IMR-90 (cell line): ENCODE measurements around the gene SERINC3. TPM values are rescaled to one million over a fixed set of nuclear protein-coding genes. Genes with fewer than 3 reads are reported as not detected.

Source experiments
- ATAC-seq: fragments of 200-7000 bp; cut with Tn5 transposase; 2 replicates; pipeline ENCODE4 v1.9.1; 2020; ENCODE audit warnings: low read depth, mild to moderate bottlenecking, moderate library complexity
- BruUV-seq: library from RNA; stranded (reverse); fragments of 400-500 nt; replicated peaks from 2 replicates; lab custom pipeline; 2021; lab: Mats Ljungman, UMichigan
- CTCF ChIA-PET: fragments of 300-600 bp; formaldehyde crosslinking; extraction: SDS; loops from one replicate; lab custom pipeline; 2021; ENCODE audit warnings: antibody characterized with exemption; lab: Yijun Ruan, JAX
- POLR2A ChIA-PET: fragments of 300-600 bp; sonication (Branson Sonifier 250); formaldehyde crosslinking; loops from one replicate; lab custom pipeline; 2022; ENCODE audit warnings: antibody characterized with exemption; ENCODE audit not compliant: unreplicated experiment; lab: Charles Lee
- DNase-seq: peaks from one replicate; pipeline ENCODE4 v3.0.0; 2013
- H2AFZ ChIP-seq: replicated peaks from 2 replicates; pipeline ENCODE3; 2013; ENCODE audit warnings: low read length, mild to moderate bottlenecking; ENCODE audit not compliant: poor library complexity
- H2AK5ac ChIP-seq: 2 replicates; pipeline ENCODE4 v1.6.1; 2013; ENCODE audit warnings: low read depth, low read length, inconsistent platforms
- H2AK9ac ChIP-seq: replicated peaks from 2 replicates; pipeline ENCODE3; 2013; ENCODE audit warnings: mild to moderate bottlenecking, low read depth, low read length, moderate library complexity; ENCODE audit not compliant: poor library complexity
- H2BK120ac ChIP-seq: 2 replicates; pipeline ENCODE4 v1.6.1; 2013; ENCODE audit warnings: low read depth, low read length, inconsistent platforms
- H2BK15ac ChIP-seq: 3 replicates; pipeline ENCODE4 v1.6.1; 2013; ENCODE audit warnings: low read depth, low read length, inconsistent platforms
- H2BK20ac ChIP-seq: 2 replicates; pipeline ENCODE4 v1.6.1; 2013; ENCODE audit warnings: low read depth, mild to moderate bottlenecking, inconsistent platforms, low read length, moderate library complexity
- H2BK5ac ChIP-seq: 2 replicates; pipeline ENCODE4 v1.6.1; 2013; ENCODE audit warnings: mild to moderate bottlenecking, low read depth, low read length, inconsistent platforms; ENCODE audit not compliant: poor library complexity, severe bottlenecking
- H3K14ac ChIP-seq: replicated peaks from 2 replicates; pipeline ENCODE4 v1.6.1; 2013; ENCODE audit warnings: low read depth, low read length, inconsistent platforms
- H3K18ac ChIP-seq: 2 replicates; pipeline ENCODE4 v1.6.1; 2013; ENCODE audit warnings: low read depth, low read length, control low read depth
- H3K23ac ChIP-seq: 2 replicates; pipeline ENCODE4 v1.6.1; 2013; ENCODE audit warnings: low read depth, low read length, inconsistent platforms
- H3K27ac ChIP-seq: 2 replicates; pipeline ENCODE4 v1.5.1; 2013; ENCODE audit warnings: mild to moderate bottlenecking, control low read depth, low read length; ENCODE audit not compliant: insufficient read depth
- H3K27me3 ChIP-seq: 2 replicates; pipeline ENCODE4 v1.6.1; 2013; ENCODE audit warnings: low read length; ENCODE audit not compliant: control insufficient read depth, insufficient read depth
- H3K36me3 ChIP-seq: 2 replicates; pipeline ENCODE4 v1.6.1; 2013; ENCODE audit warnings: low read length, mixed read lengths; ENCODE audit not compliant: control insufficient read depth, insufficient read depth
- H3K4ac ChIP-seq: 2 replicates; pipeline ENCODE4 v1.6.1; 2013; ENCODE audit warnings: low read depth, low read length, inconsistent platforms
- H3K4me1 ChIP-seq: 2 replicates; pipeline ENCODE4 v1.6.1; 2013; ENCODE audit warnings: low read length, mixed read lengths; ENCODE audit not compliant: control insufficient read depth, insufficient read depth
- H3K4me2 ChIP-seq: 2 replicates; pipeline ENCODE4 v1.6.1; 2013; ENCODE audit warnings: low read depth, mild to moderate bottlenecking, control low read depth, low read length, moderate library complexity
- H3K4me3 ChIP-seq: 2 replicates; pipeline ENCODE4 v1.5.1; 2013; ENCODE audit warnings: low read depth, mild to moderate bottlenecking, control low read depth, low read length, moderate library complexity; ENCODE audit not compliant: insufficient read depth
- H3K56ac ChIP-seq: 2 replicates; pipeline ENCODE4 v1.6.1; 2013; ENCODE audit warnings: low read length, inconsistent platforms; ENCODE audit not compliant: insufficient read depth; ENCODE audit errors: extremely low read depth
- H3K79me1 ChIP-seq, 2 experiments: 2 replicates each; pipeline ENCODE4 v1.6.1; 2013; ENCODE audit warnings: low read length in 2 of 2, inconsistent platforms in 1 of 2, low read depth in 1 of 2
- H3K9ac ChIP-seq: 2 replicates; pipeline ENCODE4 v1.6.1; 2013; ENCODE audit warnings: low read depth, low read length, control low read depth
- H3K9me1 ChIP-seq: 2 replicates; pipeline ENCODE4 v1.6.1; 2013; ENCODE audit warnings: low read length, inconsistent platforms; ENCODE audit not compliant: insufficient read depth
- H3K9me3 ChIP-seq: 2 replicates; pipeline ENCODE4 v1.6.1; 2013; ENCODE audit warnings: low read length; ENCODE audit not compliant: control insufficient read depth, insufficient read depth
- H4K20me1 ChIP-seq: 2 replicates; pipeline ENCODE4 v1.6.1; 2013; ENCODE audit warnings: low read length, inconsistent platforms; ENCODE audit not compliant: insufficient read depth
- H4K5ac ChIP-seq: 2 replicates; pipeline ENCODE4 v1.6.1; 2013; ENCODE audit warnings: mild to moderate bottlenecking, low read depth, low read length, control low read depth
- H4K8ac ChIP-seq, 2 experiments: 2 replicates each; pipeline ENCODE4 v1.6.1; 2013; ENCODE audit warnings: low read depth in 2 of 2, low read length in 2 of 2, control low read depth in 1 of 2, inconsistent platforms in 1 of 2
- H4K91ac ChIP-seq: 2 replicates; pipeline ENCODE4 v1.6.1; 2013; ENCODE audit warnings: low read depth, low read length, inconsistent platforms; ENCODE audit not compliant: insufficient read depth
- BHLHE40 ChIP-seq: fragments of 150-350 bp; IDR thresholded peaks from 2 replicates; pipeline ENCODE4 v1.6.1; 2016; ENCODE audit warnings: mild to moderate bottlenecking, low read depth, low read length
- CEBPB ChIP-seq: IDR thresholded peaks from 2 replicates; pipeline ENCODE4 v1.6.1; 2012; ENCODE audit warnings: low read depth, low read length, improper control_type of control experiment
- FOS ChIP-seq: fragments of 150-350 bp; IDR thresholded peaks from 2 replicates; pipeline ENCODE4 v1.6.1; 2016; ENCODE audit warnings: low read depth, low read length
- MAFK ChIP-seq: IDR thresholded peaks from 2 replicates; pipeline ENCODE4 v1.6.1; 2012; ENCODE audit warnings: low read depth, low read length, improper control_type of control experiment
- NFE2L2 ChIP-seq: fragments of 150-350 bp; IDR thresholded peaks from 2 replicates; pipeline ENCODE4 v1.6.1; 2016; ENCODE audit warnings: low read depth, mild to moderate bottlenecking, low read length
- RAD21 ChIP-seq: IDR thresholded peaks from 2 replicates; pipeline ENCODE4 v1.6.1; 2012; ENCODE audit warnings: low read length, improper control_type of control experiment
- RCOR1 ChIP-seq: IDR thresholded peaks from 2 replicates; pipeline ENCODE4 v1.6.1; 2012; ENCODE audit warnings: mild to moderate bottlenecking, low read length, improper control_type of control experiment; ENCODE audit not compliant: insufficient replicate concordance
- RFX5 ChIP-seq: IDR thresholded peaks from 2 replicates; pipeline ENCODE4 v1.8.0; 2012; ENCODE audit warnings: low read depth, mild to moderate bottlenecking, low read length, moderate library complexity
- WGBS, 2 experiments: methylation state at CpG; one replicate each; pipeline versions ENCODE4 v1.1.5 to v1.1.7; 2013; ENCODE audit warnings: missing lambda C conversion rate in 2 of 2; ENCODE audit not compliant: insufficient read length in 1 of 2; ENCODE audit errors: extremely low coverage in 2 of 2; 5-methylcytosine and 5-hydroxymethylcytosine counted together
- dilution Hi-C: fragments of 300-500 bp; cut with HindIII; formaldehyde crosslinking; loops from one replicate; pipeline ENCODE4 v1.14.3; 2018; ENCODE audit warnings: low sequenced_read_pairs; ENCODE audit not compliant: unreplicated experiment
- in situ Hi-C: fragments of 300-500 bp; cut with MboI; formaldehyde crosslinking; loops from 3 replicates; pipeline ENCODE4 v1.14.3; 2019; ENCODE audit warnings: low sequenced_read_pairs, inconsistent platforms, mixed read lengths
- intact Hi-C: fragments of 100-400 bp; cut with micrococcal nuclease; formaldehyde crosslinking; loops from 2 replicates; pipeline ENCODE4 v1.10.0; 2022
- polyA plus RNA-seq, 3 experiments: library from polyadenylated mRNA; depleted of rRNA; stranded (reverse); fragments of >200 nt; gene quantifications; 2 replicates each; pipeline ENCODE4 v1.2.3, GENCODE V29; 2012; ENCODE audit warnings: low replicate concordance in 1 of 3
- total RNA-seq: library from RNA; depleted of rRNA; stranded (reverse); fragments of >200 nt; gene quantifications from 2 replicates; pipeline ENCODE4 v1.2.3, GENCODE V29; 2012
- TF ChIP-seq, protein P1 (sequence below): fragments of 150-350 bp; IDR thresholded peaks from 2 replicates; pipeline ENCODE4 v1.6.1; 2017; ENCODE audit warnings: mild to moderate bottlenecking, antibody characterized with exemption, low read length, low read depth

The SERINC3 gene
- total and polyA plus RNA-seq, 2 of the 4 experiments (the other 2 are of a cell fraction): 101 to 132 TPM

- H3K18ac ChIP-seq: peak overlapping the region; percentile 59; the same call in 1 of the 2 replicates
- peak overlapping the region; percentile 11; the same call in 1 of the 2 replicates for H3K23ac ChIP-seq
- H3K27ac ChIP-seq: peak overlapping the region; percentile 19; the same call in 1 of the 2 replicates
- TF ChIP-seq RFX5 (peak; percentile 44), NFE2L2 (peak; percentile 44), RAD21 (no peak), FOS (peak; percentile 97), RCOR1 (peak; percentile 74), CEBPB (0 out of 2 replicates have a peak, but pooled peaks have one; percentile 15), MAFK (0 out of 2 replicates have a peak, but pooled peaks have one; percentile 17), BHLHE40 (peak; percentile 13; the same call in 1 of the 2 replicates)
- TF ChIP-seq, protein P1, sequence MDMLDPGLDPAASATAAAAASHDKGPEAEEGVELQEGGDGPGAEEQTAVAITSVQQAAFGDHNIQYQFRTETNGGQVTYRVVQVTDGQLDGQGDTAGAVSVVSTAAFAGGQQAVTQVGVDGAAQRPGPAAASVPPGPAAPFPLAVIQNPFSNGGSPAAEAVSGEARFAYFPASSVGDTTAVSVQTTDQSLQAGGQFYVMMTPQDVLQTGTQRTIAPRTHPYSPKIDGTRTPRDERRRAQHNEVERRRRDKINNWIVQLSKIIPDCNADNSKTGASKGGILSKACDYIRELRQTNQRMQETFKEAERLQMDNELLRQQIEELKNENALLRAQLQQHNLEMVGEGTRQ: no peak
- peaks cover 15% of the 10 kb centered on the region for H3K4me1 ChIP-seq
- in situ Hi-C loops (no loop called here), intact Hi-C loops (loop anchor here (2.0 kb wide), 1 partner anchor 20 kb away; no protein-coding TSS in a partner anchor), dilution Hi-C loops (no loop called here)
- DNase-seq (peak; percentile 94), ATAC-seq (peak; percentile 79)
- peak overlapping the region in 1 of 2 experiments; percentile 74; a peak in 1 of 4 replicates for H4K8ac ChIP-seq
- peaks cover 7 to 19% of the 10 kb centered on the region in 2 experiments; a peak in 3 of 4 replicates for H3K79me1 ChIP-seq
- POLR2A ChIA-PET: interaction anchor here (0.6 kb wide), 1 partner anchor 15 kb away, joined by 3 read pairs; no protein-coding TSS in a partner anchor
- no peaks in the 10 kb centered on the region for H3K27me3 ChIP-seq
- H2BK15ac ChIP-seq: peak overlapping the region; percentile 62; the same call in 2 of the 3 replicates
- H2BK120ac ChIP-seq: peak overlapping the region; percentile 64
- H3K4me2 ChIP-seq: peak overlapping the region; percentile 85
- peaks cover 6% of the 10 kb centered on the region for H3K9me1 ChIP-seq
- peak overlapping the region; percentile 20 for H2AK9ac ChIP-seq
- no peak overlapping the region; the same call in 1 of the 2 replicates for H3K56ac ChIP-seq
- H2AFZ ChIP-seq: no peak overlapping the region
- no peak overlapping the region for H3K9ac ChIP-seq
- CTCF ChIA-PET: interaction anchor here (0.5 to 1.1 kb wide), 3 partner anchors 8 to 51 kb away, joined by 3 to 4 read pairs (median 4); no protein-coding TSS in a partner anchor
- no peaks in the 10 kb centered on the region for H3K36me3 ChIP-seq
- H3K14ac ChIP-seq: peak overlapping the region; percentile 84
- peak overlapping the region; percentile 85 for H3K4ac ChIP-seq
- peak overlapping the region; percentile 76 for H2BK5ac ChIP-seq
- 33% methylated on average over 1 of the region's 6 CpGs; no CpG with 5 or more reads in 1 of the 2 experiments for WGBS, 2 experiments
- peak overlapping the region; percentile 34; the same call in 1 of the 2 replicates for H4K91ac ChIP-seq
- H2BK20ac ChIP-seq: peak overlapping the region; percentile 80
- peak overlapping the region; percentile 96 for H2AK5ac ChIP-seq
- H3K4me3 ChIP-seq: no peak overlapping the region
- peaks cover 7% of the 10 kb centered on the region; the same call in 1 of the 2 replicates for H4K20me1 ChIP-seq
- no TSS peak for BruUV-seq
- no peaks in the 10 kb centered on the region for H3K9me3 ChIP-seq
- peak overlapping the region; percentile 17; the same call in 1 of the 2 replicates for H4K5ac ChIP-seq
Observed at GRCh38 chr20:44552950-44553908, 31.4 kb upstream of the SERINC3 start.
